Cortex of kidney (tissue), 1 donor: ENCODE data around the gene SH3D21.

Experiments used
- DNase-seq: peaks from one replicate; lab custom pipeline; 2025; lab: John Stamatoyannopoulos, UW

SH3D21 gene

GRCh38 chr1:36303650-36304360 lies 2.4 kb upstream of the SH3D21 start:
- DNase-seq, result no peak

DNA sequence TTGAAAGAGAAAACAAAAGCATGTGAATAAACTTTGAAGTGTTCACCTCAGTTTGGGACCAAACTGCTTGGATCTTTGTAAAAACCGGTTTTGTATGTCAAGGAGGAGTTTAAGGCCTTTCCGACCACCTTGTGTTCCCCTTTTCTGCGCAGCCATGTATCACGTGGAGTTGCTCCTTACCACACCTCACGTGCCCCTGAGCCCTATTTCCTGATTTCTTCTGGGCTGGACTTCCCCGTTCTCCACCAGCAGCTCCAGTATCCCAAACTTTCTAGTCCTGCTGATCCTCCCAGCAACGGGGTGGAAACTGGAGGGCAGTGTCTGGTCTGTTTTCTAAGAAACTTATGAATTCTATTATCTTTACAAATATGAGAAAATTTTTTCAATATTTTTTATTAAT lies 1.6 kb upstream of the SH3D21 start:
- DNase-seq, result no peak

- DNase-seq, result no peak
These were observed 926 bp upstream of the SH3D21 start for GRCh38 chr1:36304970-36305914.

DNA sequence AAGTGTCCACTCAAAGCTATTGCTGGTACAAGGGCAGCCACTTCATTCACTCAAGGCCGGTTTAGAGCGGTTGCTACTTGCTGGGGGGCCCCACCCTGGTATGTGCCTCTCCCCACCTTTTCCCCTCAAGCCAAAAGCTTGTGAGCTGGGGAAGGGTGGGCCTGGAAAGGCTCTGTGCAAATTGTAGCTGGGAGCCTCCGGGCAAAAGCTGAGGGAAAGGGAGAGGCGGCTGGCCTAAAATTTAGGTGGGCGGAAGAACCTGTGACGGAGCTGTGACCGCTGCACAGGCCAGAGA lies 306 bp upstream of the SH3D21 start:
- DNase-seq, result no peak

DNA sequence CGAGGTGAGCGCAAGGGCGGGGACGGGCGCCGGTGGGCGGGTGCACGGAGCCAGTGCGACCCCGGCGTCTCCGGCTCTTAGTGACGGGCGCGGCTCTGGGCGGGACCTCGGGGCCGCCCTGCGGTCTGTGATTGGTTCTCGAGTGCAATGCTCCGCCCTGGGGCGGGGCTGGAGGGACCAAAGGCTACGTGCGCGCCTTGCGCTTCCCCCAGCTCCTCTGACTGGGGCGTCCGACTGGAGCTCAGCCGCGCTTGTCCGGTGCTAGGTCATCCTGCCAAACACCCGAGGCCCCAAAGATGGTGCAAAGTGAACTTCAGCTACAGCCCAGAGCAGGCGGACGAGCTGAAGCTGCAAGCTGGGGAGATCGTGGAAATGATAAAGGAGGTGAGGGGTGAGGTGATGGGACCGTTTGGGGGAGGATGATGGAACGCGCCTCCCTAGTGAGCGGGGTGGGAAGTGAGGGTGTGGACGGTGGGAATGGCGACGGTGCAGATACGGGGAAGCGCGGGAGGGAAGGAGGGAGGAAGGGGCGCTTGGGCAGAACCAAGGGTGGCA lies 811 bp downstream of the SH3D21 start:
- DNase-seq, result no peak

DNA sequence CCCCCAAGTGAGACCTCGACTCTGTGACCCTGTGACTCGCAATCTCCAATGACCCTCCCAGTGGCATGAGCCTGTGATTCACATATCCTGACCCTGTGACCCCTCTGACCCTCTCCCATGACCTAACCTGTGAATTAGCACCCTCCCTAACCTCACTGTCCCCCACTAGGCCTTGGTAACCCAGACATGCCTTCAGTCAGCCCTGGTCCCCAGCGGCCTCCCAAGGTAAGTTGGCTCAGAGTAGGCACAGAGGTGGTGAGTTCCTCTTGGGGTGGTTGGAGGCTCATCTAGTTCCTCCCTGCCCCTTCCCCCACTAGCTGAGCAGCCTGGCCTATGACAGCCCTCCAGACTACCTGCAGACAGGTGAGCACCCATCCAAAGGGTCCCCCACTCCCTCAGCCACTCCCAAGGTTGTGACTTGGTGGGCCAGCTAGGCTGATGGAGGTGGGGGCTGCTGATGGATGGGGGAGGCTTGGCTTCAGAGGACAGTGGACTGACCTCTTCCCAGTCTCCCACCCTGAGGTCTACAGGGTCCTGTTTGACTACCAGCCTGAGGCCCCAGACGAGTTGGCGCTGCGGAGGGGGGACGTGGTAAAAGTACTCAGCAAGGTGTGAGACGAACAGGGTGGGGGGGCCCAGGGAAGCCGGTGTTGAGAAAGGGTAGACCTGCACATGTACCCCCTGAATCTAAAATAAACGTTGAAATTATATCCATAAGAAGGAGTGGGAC lies 1.6 kb downstream of the SH3D21 start:
- DNase-seq, result no peak

DNA sequence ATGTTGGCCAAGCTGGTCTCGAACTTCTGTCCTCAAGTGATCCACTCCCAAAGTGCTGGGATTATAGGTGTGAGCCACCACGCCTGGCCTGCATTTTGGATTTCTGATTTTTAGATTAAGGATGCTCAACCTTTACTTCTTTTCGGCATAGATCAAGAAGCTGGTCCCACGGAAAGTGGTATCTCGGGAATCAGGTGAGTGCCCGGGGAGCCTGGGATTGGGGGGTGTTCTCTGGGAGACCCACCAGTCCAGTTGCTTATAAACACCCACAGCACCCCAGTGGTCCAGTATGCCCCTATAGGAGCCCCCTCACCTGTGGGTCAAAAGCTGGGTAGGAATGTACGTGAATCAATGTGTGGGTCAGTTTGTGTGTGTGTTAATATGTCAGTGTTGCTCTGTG lies 3.2 kb downstream of the SH3D21 start:
- no peak for DNase-seq

GRCh38 chr1:36320291-36320761 lies 14.2 kb downstream of the SH3D21 start:
- no peak for DNase-seq

GRCh38 chr1:36320767-36321118 lies 14.6 kb downstream of the SH3D21 start:
- DNase-seq, result no peak

GRCh38 chr1:36321119-36321951 lies 15.2 kb downstream of the SH3D21 start:
- no peak for DNase-seq

- DNase-seq, result no peak
These were observed 16.0 kb downstream of the SH3D21 start for GRCh38 chr1:36322041-36322785.

- no peak for DNase-seq
These were observed 16.8 kb downstream of the SH3D21 start for GRCh38 chr1:36322786-36323635.

GRCh38 chr1:36323636-36324352 lies 17.6 kb downstream of the SH3D21 start, which contains the start of gene EVA1B:
EVA1B (minus strand) TSS chr1:36323645; CDS start chr1:36323037, 608 bp downstream.
- DNase-seq, result no peak

GRCh38 chr1:36324353-36324703 lies 18.2 kb downstream of the SH3D21 start:
- DNase-seq, result no peak

DNA sequence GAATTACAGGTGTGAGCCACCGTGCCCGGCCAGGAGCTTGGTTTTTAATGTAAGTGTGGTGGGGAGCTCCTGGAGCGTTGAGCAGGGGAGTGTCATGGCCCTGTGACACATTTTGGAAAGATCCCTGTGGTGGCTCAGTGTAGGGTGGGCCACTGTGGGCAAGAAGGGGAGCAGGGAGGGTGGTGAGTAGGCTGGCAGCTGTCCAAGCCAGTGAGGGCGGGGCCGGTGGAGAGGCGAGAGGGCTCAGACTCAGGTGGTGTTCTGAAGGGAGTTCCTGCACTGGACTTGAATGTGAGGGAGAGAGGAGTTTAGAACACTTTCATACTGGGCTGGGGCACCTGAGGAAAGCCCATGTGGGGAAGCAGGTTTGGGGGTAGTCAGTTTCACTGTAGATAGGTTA lies 20.3 kb downstream of the SH3D21 start:
- DNase-seq, result no peak

DNA sequence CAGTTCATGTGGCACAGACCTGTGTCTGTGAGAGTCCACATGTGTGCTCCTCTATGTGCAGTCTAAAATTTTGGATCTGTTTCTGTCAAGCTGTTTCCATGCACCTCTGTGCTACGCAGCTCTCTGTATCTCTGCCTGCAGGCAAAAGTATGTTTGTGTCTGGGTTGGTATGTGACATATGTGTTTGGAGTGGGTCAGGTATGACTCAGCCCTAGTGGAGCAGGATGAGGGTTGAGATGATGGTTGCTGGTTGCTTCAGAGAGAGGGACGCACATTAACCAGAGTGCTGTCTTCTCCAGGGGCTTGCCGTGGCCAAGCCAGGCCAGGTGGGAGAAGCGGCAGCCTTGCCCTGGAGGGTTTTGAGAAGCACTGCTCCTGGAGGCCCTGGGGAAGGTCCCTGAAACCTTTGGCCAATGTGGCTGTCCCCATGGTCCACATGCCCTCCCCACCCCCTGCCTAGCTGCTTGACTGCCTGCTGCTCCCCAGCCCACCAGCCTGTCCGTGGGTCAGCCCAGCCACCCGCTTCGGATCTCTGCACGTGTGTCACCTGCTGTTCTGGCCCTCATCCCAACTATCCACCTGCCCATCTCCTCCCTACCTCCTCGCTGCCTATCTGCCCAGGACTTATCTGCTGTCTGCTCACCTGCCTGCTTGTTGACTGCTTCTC lies 21.4 kb downstream of the SH3D21 start:
- no peak for DNase-seq

DNA sequence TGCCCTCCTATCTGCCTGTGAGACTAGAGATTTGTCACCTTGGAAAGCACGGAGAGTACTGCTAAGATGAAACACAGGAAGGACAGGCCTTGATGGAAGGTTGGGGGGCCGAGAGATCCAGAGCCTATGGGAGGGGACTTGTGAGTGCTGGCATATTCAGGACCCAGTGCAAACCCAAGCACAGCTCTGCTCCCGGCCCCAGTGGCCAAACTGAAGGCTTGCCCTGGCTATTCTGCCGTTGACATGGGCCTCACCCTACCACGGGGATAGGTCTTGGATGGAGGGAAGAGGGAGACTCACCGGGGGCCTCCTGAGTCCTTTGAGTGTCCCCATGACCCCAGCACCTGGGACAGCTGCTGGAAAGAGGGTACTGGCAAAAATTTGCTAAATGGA lies 21.9 kb downstream of the SH3D21 start:
- DNase-seq, result no peak

- no peak for DNase-seq
These were observed 22.5 kb downstream of the SH3D21 start for GRCh38 chr1:36328713-36329112.

- DNase-seq, result no peak
These were observed 23.6 kb downstream of the SH3D21 start for GRCh38 chr1:36329817-36330216.
